Progenitor cell of endocrine pancreas (in vitro differentiated cells): ENCODE results near the gene TUBA1B. TPM values are rescaled to one million over a fixed set of nuclear protein-coding genes. Genes with fewer than 3 reads are reported as not detected.

Experiments
- DNase-seq: peaks from one replicate; pipeline ENCODE4 v3.0.0; 2021; ENCODE audit warnings: low spot score; ENCODE audit not compliant: unreplicated experiment
- H3K27ac Mint-ChIP-seq: 2 replicates; pipeline ENCODE4 v1.8.0; 2021; ENCODE audit warnings: mild to moderate bottlenecking, moderate library complexity, mixed read lengths
- H3K27me3 Mint-ChIP-seq: 2 replicates; pipeline ENCODE4 v1.8.0; 2021; ENCODE audit warnings: mixed read lengths
- H3K36me3 Mint-ChIP-seq: 2 replicates; pipeline ENCODE4 v1.8.0; 2022; ENCODE audit warnings: mixed read lengths; ENCODE audit not compliant: insufficient read depth
- H3K4me1 Mint-ChIP-seq: 2 replicates; pipeline ENCODE4 v1.8.0; 2021; ENCODE audit warnings: low read depth, mixed read lengths
- H3K4me3 Mint-ChIP-seq: 2 replicates; pipeline ENCODE4 v1.8.0; 2021; ENCODE audit warnings: low read depth, mild to moderate bottlenecking, moderate library complexity, mixed read lengths
- H3K9me3 Mint-ChIP-seq: 2 replicates; pipeline ENCODE4 v1.8.0; 2021; ENCODE audit warnings: low read depth, mixed read lengths
- total RNA-seq: library from RNA; stranded (reverse); gene quantifications from 2 replicates; pipeline ENCODE4 v1.2.1, GENCODE V29; 2021
- TF ChIP-seq, protein P1 (sequence below): fragments of 200-600 bp; sonication (generic); IDR thresholded peaks from one replicate; pipeline ENCODE4 v1.5.0; 2021; ENCODE audit warnings: antibody characterized with exemption, mild to moderate bottlenecking; ENCODE audit not compliant: unreplicated experiment

The TUBA1B gene
- total RNA-seq, 1 donor from 2014 or later: 1,023 TPM

- H3K27me3 Mint-ChIP-seq: peaks cover 41% of the 10 kb centered on the region
- TF ChIP-seq, protein P1, sequence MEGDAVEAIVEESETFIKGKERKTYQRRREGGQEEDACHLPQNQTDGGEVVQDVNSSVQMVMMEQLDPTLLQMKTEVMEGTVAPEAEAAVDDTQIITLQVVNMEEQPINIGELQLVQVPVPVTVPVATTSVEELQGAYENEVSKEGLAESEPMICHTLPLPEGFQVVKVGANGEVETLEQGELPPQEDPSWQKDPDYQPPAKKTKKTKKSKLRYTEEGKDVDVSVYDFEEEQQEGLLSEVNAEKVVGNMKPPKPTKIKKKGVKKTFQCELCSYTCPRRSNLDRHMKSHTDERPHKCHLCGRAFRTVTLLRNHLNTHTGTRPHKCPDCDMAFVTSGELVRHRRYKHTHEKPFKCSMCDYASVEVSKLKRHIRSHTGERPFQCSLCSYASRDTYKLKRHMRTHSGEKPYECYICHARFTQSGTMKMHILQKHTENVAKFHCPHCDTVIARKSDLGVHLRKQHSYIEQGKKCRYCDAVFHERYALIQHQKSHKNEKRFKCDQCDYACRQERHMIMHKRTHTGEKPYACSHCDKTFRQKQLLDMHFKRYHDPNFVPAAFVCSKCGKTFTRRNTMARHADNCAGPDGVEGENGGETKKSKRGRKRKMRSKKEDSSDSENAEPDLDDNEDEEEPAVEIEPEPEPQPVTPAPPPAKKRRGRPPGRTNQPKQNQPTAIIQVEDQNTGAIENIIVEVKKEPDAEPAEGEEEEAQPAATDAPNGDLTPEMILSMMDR: no peak
Observed at GRCh38 chr12:49084438-49084837, 46.8 kb downstream of the TUBA1B start.

GRCh38 chr12:49079793-49080192 lies 51.4 kb downstream of the TUBA1B start:
- TF ChIP-seq, protein P1: no peak
- H3K36me3 Mint-ChIP-seq: no peaks in the 10 kb centered on the region
- no peaks in the 10 kb centered on the region for H3K9me3 Mint-ChIP-seq
- no peak overlapping the region for H3K4me3 Mint-ChIP-seq
- H3K27ac Mint-ChIP-seq: no peak overlapping the region
- no peak for DNase-seq
- no peaks in the 10 kb centered on the region for H3K4me1 Mint-ChIP-seq
- peaks cover 17% of the 10 kb centered on the region for H3K27me3 Mint-ChIP-seq

More at GRCh38 chr12:49084438-49084837, 46.8 kb downstream of the TUBA1B start:
- Mint-ChIP-seq H3K36me3 (no peaks in the 10 kb centered on the region), H3K9me3 (no peaks in the 10 kb centered on the region), H3K4me1 (no peaks in the 10 kb centered on the region), H3K27ac (no peak overlapping the region), H3K4me3 (no peak overlapping the region)
- no peak for DNase-seq

Other genes with a start within 250 kb of the TUBA1B start
- gene FKBP11, start 205.9 kb downstream of the TUBA1B start, total RNA-seq: 21.9 and 22.5 TPM in 2 replicates
- gene ARF3, start 173.9 kb downstream of the TUBA1B start, total RNA-seq: 135 and 149 TPM in 2 replicates
- gene WNT10B, start 159.7 kb downstream of the TUBA1B start, total RNA-seq: 0.17 TPM in 1 of 2 replicates, not detected in the other
- gene WNT1, start 153.1 kb downstream of the TUBA1B start, total RNA-seq: not detected in 2 replicates
- gene DDN, start 132.0 kb downstream of the TUBA1B start, total RNA-seq: 0.40 and 0.57 TPM in 2 replicates
- 52.7 and 59.4 TPM in 2 replicates for gene PRKAG1, start 112.6 kb downstream of the TUBA1B start, total RNA-seq
- gene KMT2D, start 70.6 kb downstream of the TUBA1B start, total RNA-seq: 130 and 132 TPM in 2 replicates
- 0.72 and 0.75 TPM in 2 replicates for gene RHEBL1, start 61.4 kb downstream of the TUBA1B start, total RNA-seq
- gene DHH, start 36.6 kb downstream of the TUBA1B start, total RNA-seq: 0.29 and 0.34 TPM in 2 replicates
- gene LMBR1L, start 20.5 kb downstream of the TUBA1B start, total RNA-seq: 142 and 143 TPM in 2 replicates
- gene TUBA1A, start 57.7 kb upstream of the TUBA1B start, total RNA-seq: 628 and 652 TPM in 2 replicates
- gene TUBA1C, start 133.7 kb upstream of the TUBA1B start, total RNA-seq: 128 and 149 TPM in 2 replicates
- 0.60 and 0.62 TPM in 2 replicates for gene PRPH, start 163.8 kb upstream of the TUBA1B start, total RNA-seq
- gene TROAP, start 191.9 kb upstream of the TUBA1B start, total RNA-seq: 44.7 and 44.9 TPM in 2 replicates
- 0.64 and 0.79 TPM in 2 replicates for gene C1QL4, start 205.8 kb upstream of the TUBA1B start, total RNA-seq
- gene DNAJC22, start 215.5 kb upstream of the TUBA1B start, total RNA-seq: 36.0 and 38.7 TPM in 2 replicates
- gene SPATS2, start 236.1 kb upstream of the TUBA1B start, total RNA-seq: 84.4 and 87.1 TPM in 2 replicates